Osteoblast (primary cell): ENCODE results near the gene CCDC92B. TPM values are rescaled to one million over a fixed set of nuclear protein-coding genes. Genes with fewer than 3 reads are reported as not detected.
A peak's percentile ranks its signal among the peaks of the same experiment; 100 is the strongest.
"Not testable (repeated sequence)": the region's sequence is repeated elsewhere in the genome, so short reads cannot be mapped to it uniquely, and the experiment has no call there.

ENCODE experiments used
- DNase-seq: peaks from one replicate; pipeline ENCODE4 v3.0.0; 2011; ENCODE audit warnings: low spot score, mixed read lengths; ENCODE audit not compliant: insufficient read length; ENCODE audit errors: missing footprints
- H2AFZ ChIP-seq: 2 replicates; pipeline ENCODE4 v1.6.0; 2011; ENCODE audit warnings: mild to moderate bottlenecking, low read length
- H3K27ac ChIP-seq: 2 replicates; pipeline ENCODE4 v1.5.1; 2011; ENCODE audit warnings: mild to moderate bottlenecking, low read depth, low read length, moderate library complexity
- H3K27me3 ChIP-seq: 2 replicates; pipeline ENCODE4 v1.6.0; 2012; ENCODE audit warnings: mild to moderate bottlenecking, control low read depth, inconsistent platforms, low read length, moderate library complexity; ENCODE audit not compliant: insufficient read depth
- H3K36me3 ChIP-seq: 2 replicates; pipeline ENCODE4 v1.5.1; 2011; ENCODE audit warnings: mild to moderate bottlenecking, low read length, control low read depth, moderate library complexity; ENCODE audit not compliant: insufficient read depth
- H3K4me1 ChIP-seq: 2 replicates; pipeline ENCODE4 v1.5.1; 2011; ENCODE audit warnings: mild to moderate bottlenecking, low read length, control low read depth, moderate library complexity; ENCODE audit not compliant: insufficient read depth
- H3K4me2 ChIP-seq: 2 replicates; pipeline ENCODE4 v1.6.0; 2011; ENCODE audit warnings: mild to moderate bottlenecking, low read length; ENCODE audit not compliant: insufficient read depth
- H3K4me3 ChIP-seq: fragments of 200-600 bp; sonication (generic); 3 replicates; pipeline ENCODE4 v1.5.1; 2012; ENCODE audit warnings: mild to moderate bottlenecking, low read length, inconsistent platforms; ENCODE audit not compliant: insufficient read depth
- H3K79me2 ChIP-seq: 2 replicates; pipeline ENCODE4 v1.6.0; 2012; ENCODE audit warnings: mild to moderate bottlenecking, low read length, control low read depth, inconsistent platforms; ENCODE audit not compliant: insufficient read depth
- H3K9me3 ChIP-seq: 2 replicates; pipeline ENCODE4 v1.5.1; 2011; ENCODE audit warnings: low read depth, low read length, control low read depth
- H4K20me1 ChIP-seq: 2 replicates; pipeline ENCODE4 v1.6.0; 2012; ENCODE audit warnings: mild to moderate bottlenecking, low read length, control low read depth; ENCODE audit not compliant: insufficient read depth
- total RNA-seq: library from RNA; depleted of rRNA; stranded (reverse); fragments of >200 nt; gene quantifications from 2 replicates; pipeline ENCODE4 v1.2.3, GENCODE V29; 2012
- TF ChIP-seq, protein P1 (sequence below): IDR thresholded peaks from 2 replicates; pipeline ENCODE4 v1.5.1; 2011; ENCODE audit warnings: mild to moderate bottlenecking, low read depth, low read length, moderate library complexity; ENCODE audit errors: extremely low read depth

Gene CCDC92B
- total RNA-seq, 1 donor: not detected

- H3K79me2 ChIP-seq: no peaks in the 10 kb centered on the region
- peaks cover 3% of the 10 kb centered on the region for H3K27me3 ChIP-seq
- H3K4me2 ChIP-seq: peak overlapping the region; percentile 68
- H2AFZ ChIP-seq: peak overlapping the region; percentile 96
- H3K4me1 ChIP-seq: no peaks in the 10 kb centered on the region
- H3K4me3 ChIP-seq: peak overlapping the region; percentile 33
- no peaks in the 10 kb centered on the region for H3K36me3 ChIP-seq
- H4K20me1 ChIP-seq: no peaks in the 10 kb centered on the region
- TF ChIP-seq, protein P1, sequence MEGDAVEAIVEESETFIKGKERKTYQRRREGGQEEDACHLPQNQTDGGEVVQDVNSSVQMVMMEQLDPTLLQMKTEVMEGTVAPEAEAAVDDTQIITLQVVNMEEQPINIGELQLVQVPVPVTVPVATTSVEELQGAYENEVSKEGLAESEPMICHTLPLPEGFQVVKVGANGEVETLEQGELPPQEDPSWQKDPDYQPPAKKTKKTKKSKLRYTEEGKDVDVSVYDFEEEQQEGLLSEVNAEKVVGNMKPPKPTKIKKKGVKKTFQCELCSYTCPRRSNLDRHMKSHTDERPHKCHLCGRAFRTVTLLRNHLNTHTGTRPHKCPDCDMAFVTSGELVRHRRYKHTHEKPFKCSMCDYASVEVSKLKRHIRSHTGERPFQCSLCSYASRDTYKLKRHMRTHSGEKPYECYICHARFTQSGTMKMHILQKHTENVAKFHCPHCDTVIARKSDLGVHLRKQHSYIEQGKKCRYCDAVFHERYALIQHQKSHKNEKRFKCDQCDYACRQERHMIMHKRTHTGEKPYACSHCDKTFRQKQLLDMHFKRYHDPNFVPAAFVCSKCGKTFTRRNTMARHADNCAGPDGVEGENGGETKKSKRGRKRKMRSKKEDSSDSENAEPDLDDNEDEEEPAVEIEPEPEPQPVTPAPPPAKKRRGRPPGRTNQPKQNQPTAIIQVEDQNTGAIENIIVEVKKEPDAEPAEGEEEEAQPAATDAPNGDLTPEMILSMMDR: peak; percentile 80
- DNase-seq: peak; percentile 98
- H3K27ac ChIP-seq: no peak overlapping the region
- H3K9me3 ChIP-seq: no peaks in the 10 kb centered on the region
Observed at GRCh38 chr17:2786176-2786881, 36.9 kb upstream of the CCDC92B start.

DNA sequence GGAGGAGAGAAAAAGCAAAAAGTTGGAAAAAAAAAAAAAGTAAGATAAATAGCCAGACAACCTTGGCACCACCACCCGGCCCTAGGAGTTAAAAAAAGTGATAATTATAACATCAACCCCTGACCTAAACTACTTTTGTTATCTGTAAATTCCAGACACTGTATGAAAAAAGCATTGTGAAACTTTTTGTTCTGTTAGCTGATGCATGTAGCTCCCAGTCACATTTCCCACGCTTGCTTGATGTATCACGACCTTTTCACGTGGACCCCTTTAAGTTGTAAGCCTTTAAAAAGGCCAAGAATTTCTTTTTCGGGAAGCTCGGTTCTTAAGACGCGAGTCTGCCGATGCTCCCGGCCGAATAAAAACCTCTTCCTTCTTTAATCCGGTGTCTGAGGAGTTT is 35.9 kb upstream of the CCDC92B start:
- H3K4me1 ChIP-seq, H3K79me2 ChIP-seq, H3K4me2 ChIP-seq, H3K27me3 ChIP-seq, H3K9me3 ChIP-seq, H4K20me1 ChIP-seq, H3K4me3 ChIP-seq, DNase-seq, H3K27ac ChIP-seq, H3K36me3 ChIP-seq: not testable (repeated sequence)
- peak overlapping the region; percentile 22 for H2AFZ ChIP-seq

DNA sequence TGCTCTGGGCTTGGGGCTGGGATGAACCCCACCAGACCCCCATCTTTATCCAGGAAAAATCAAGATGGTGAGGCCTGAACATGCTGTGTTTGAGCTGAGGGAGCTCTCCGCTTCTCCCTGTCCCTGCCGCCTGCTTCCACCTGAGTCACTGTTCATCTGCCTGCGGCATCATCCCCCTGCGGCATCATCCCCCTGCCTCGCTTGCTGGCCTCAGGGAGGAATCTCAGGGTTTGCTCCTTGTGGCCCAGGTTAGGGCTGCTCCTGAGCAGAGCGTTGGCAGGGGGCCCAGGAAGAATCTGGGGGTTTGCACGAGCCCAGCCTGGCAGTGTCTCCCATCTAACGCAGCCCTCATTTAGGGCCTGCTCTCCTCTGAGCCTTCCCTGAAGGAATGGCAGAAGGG is 35.4 kb upstream of the CCDC92B start:
- Histone ChIP-seq H3K79me2 (no peaks in the 10 kb centered on the region), H3K4me2 (no peak overlapping the region), H3K9me3 (no peaks in the 10 kb centered on the region), H2AFZ (no peak overlapping the region), H3K27me3 (no peaks in the 10 kb centered on the region), H3K27ac (no peak overlapping the region), H4K20me1 (no peaks in the 10 kb centered on the region), H3K4me1 (no peaks in the 10 kb centered on the region), H3K4me3 (no peak overlapping the region), H3K36me3 (no peaks in the 10 kb centered on the region)
- peak; percentile 18 for DNase-seq
- TF ChIP-seq, protein P1: no peak

GRCh38 chr17:2783310-2784030 is 34.0 kb upstream of the CCDC92B start:
- TF ChIP-seq, protein P1: no peak
- Histone ChIP-seq H3K4me3 (no peak overlapping the region), H3K4me1 (no peaks in the 10 kb centered on the region), H3K27ac (no peak overlapping the region), H3K79me2 (no peaks in the 10 kb centered on the region), H3K9me3 (no peaks in the 10 kb centered on the region), H3K27me3 (peaks cover 7% of the 10 kb centered on the region), H3K36me3 (no peaks in the 10 kb centered on the region), H4K20me1 (no peaks in the 10 kb centered on the region), H3K4me2 (no peak overlapping the region), H2AFZ (no peak overlapping the region)
- DNase-seq: no peak
